Aorta (tissue), 5 donors: ENCODE data around the gene DGKB. TPM values are rescaled to one million over a fixed set of nuclear protein-coding genes. Genes with fewer than 3 reads are reported as not detected.

ENCODE experiments used
- ATAC-seq: fragments of 200-7000 bp; cut with Tn5 transposase; one replicate; pipeline ENCODE4 v1.9.1; 2022; ENCODE audit warnings: moderate library complexity; ENCODE audit not compliant: low FRiP score
- DNase-seq, 2 donors: peaks; one replicate each; pipeline ENCODE4 v3.0.0-alpha.2; 2020
- H3K27ac ChIP-seq, 2 donors: one replicate each; pipeline ENCODE4 v1.5.1; 2013; ENCODE audit warnings: low read length in 2 of 2, mild to moderate bottlenecking in 2 of 2, moderate library complexity in 2 of 2, control low read depth in 1 of 2, inconsistent platforms in 1 of 2, low read depth in 1 of 2
- H3K27me3 ChIP-seq, 2 donors: one replicate each; pipeline ENCODE4 v1.6.1; 2013; ENCODE audit warnings: control low read depth in 1 of 2, low read length in 1 of 2, mild to moderate bottlenecking in 1 of 2, moderate library complexity in 1 of 2; ENCODE audit not compliant: insufficient read depth in 2 of 2, control insufficient read depth in 1 of 2
- H3K36me3 ChIP-seq, 2 donors: one replicate each; pipeline ENCODE4 v1.6.1; 2013; ENCODE audit warnings: control low read depth in 1 of 2, low read length in 1 of 2, mild to moderate bottlenecking in 1 of 2; ENCODE audit not compliant: insufficient read depth in 2 of 2, control insufficient read depth in 1 of 2
- H3K4me1 ChIP-seq, 2 donors: one replicate each; pipeline ENCODE4 v1.6.1; 2013; ENCODE audit warnings: low read length in 2 of 2, control low read depth in 1 of 2, mild to moderate bottlenecking in 1 of 2, moderate library complexity in 1 of 2; ENCODE audit not compliant: insufficient read depth in 2 of 2, control insufficient read depth in 1 of 2
- H3K4me3 ChIP-seq, 2 donors: one replicate each; pipeline ENCODE4 v1.5.1; 2013; ENCODE audit warnings: low read length in 2 of 2, control low read depth in 1 of 2, mild to moderate bottlenecking in 1 of 2
- H3K9me3 ChIP-seq: one replicate; pipeline ENCODE4 v1.6.1; 2013; ENCODE audit warnings: mild to moderate bottlenecking, low read length; ENCODE audit not compliant: control insufficient read depth
- WGBS, 2 donors: extraction: QIAGEN DNeasy Blood & Tissue Kit; methylation state at CpG; one replicate each; pipeline ENCODE4 v1.1.7; 2013; 5-methylcytosine and 5-hydroxymethylcytosine counted together
- intact Hi-C, 2 donors: fragments of 100-400 bp; cut with DNase I; formaldehyde crosslinking; loops; one replicate each; pipeline versions ENCODE4 v1.14.2 to v1.15.0; 2022
- polyA plus RNA-seq, 2 donors: library from polyadenylated mRNA; stranded (reverse); fragments of 200-250 nt; gene quantifications; one replicate each; pipeline ENCODE4 v1.2.3, GENCODE V29; 2013
- total RNA-seq, 2 donors: library from RNA; stranded (reverse); fragmentation: NEBNext Ultra II Directional; extraction: Animal tissue kit (Norgen Biotek cat#: 25700); gene quantifications; one replicate each; pipeline ENCODE4 v1.2.1, GENCODE V29; 2021
- donor health status: healthy with polysubstance abuse.
- donor health status: Bipolar disorder and iron deficiency.
- donor health status: DM: no; HTN: no; CAD: no.
- donor health status: DM: no; HTN: no; CAD: no.
- donor health status: DM: yes; HTN: yes; CAD: no.

Gene DGKB
- total and polyA plus RNA-seq, 4 donors: 0.96 to 1.1 TPM; not detected in 2

DNA sequence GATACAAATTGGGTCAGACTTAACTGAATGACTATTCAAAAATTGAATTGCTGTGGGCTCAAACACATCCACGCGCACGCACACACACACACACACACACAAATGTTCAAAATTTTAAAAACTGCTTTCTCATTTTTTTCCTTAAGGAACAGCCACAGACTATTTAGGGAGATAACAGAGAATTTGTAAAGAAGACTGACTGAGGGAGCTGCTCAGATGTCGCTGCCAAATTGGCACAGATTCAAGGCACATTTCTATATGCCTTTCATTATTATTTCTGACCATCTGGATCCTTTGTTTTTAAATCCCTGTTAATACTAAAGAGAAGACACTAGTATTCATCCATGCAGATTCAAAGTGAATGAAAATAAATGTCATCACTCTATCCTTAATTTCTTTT, 154.8 kb downstream of the DGKB start:
- no peaks in the 10 kb centered on the region for H3K9me3 ChIP-seq
- no peaks in the 10 kb centered on the region for H3K36me3 ChIP-seq
- WGBS, 2 donors: 67 to 78% methylated on average over 4 of the region's 4 CpGs
- no peak overlapping the region for H3K4me3 ChIP-seq
- ATAC-seq (no peak), DNase-seq (no peak)
- intact Hi-C loops: no loop called here
- H3K27me3 ChIP-seq: no peaks in the 10 kb centered on the region
- H3K4me1 ChIP-seq: no peaks in the 10 kb centered on the region
- H3K27ac ChIP-seq: no peak overlapping the region

DNA sequence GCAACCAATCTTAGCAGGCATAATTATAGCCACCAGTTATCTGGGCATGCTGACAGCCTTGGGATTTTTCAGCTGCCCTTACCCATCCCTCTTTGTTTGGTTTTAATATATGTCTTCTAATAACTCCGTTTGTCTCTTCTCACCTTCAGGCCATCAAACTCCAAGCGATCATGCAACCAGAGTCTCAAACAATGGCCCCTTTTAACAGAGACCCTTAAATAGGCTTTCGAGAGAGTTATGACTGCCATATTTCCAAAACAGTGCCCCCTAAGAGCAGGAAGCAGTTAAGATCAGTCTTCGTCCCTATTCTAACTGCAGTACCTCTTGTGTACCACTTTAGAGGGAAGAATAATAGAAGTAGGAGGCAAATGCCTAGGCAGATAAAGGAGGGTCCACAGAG, 157.5 kb downstream of the DGKB start:
- Histone ChIP-seq H3K4me1 (no peaks in the 10 kb centered on the region), H3K27ac (no peak overlapping the region), H3K36me3 (no peaks in the 10 kb centered on the region), H3K4me3 (no peak overlapping the region), H3K9me3 (peaks cover 2% of the 10 kb centered on the region), H3K27me3 (no peaks in the 10 kb centered on the region)
- intact Hi-C loops: no loop called here
- DNase-seq (no peak), ATAC-seq (no peak)
- WGBS, 2 donors: 90 to 93% methylated on average over 4 of the region's 4 CpGs

DNA sequence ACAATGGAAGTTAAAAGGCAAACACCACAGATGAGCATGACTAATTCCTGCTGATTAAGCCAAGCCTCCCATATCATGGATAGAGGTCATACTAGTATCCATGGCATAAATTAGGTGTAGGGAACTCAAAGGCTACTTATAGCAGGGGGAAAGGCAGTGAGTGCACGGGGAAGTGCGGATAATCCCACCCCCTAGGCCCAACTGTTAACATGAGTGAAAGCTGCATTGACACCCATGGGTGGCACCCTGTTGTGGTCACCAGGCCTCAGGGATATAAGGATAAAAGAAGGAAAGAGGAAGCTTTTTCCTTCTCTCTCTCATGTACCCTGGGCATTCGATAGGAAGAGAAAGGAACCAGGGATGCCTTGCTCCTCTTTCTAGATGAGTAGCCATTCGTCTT, 161.9 kb downstream of the DGKB start:
- no peaks in the 10 kb centered on the region for H3K27me3 ChIP-seq
- H3K36me3 ChIP-seq: no peaks in the 10 kb centered on the region
- no peaks in the 10 kb centered on the region for H3K4me1 ChIP-seq
- intact Hi-C loops: no loop called here
- H3K27ac ChIP-seq: no peak overlapping the region
- no peak overlapping the region for H3K4me3 ChIP-seq
- DNase-seq (no peak), ATAC-seq (no peak)
- WGBS, 2 donors: 83 to 90% methylated on average over 4 of the region's 4 CpGs
- H3K9me3 ChIP-seq: peaks cover 2% of the 10 kb centered on the region

DNA sequence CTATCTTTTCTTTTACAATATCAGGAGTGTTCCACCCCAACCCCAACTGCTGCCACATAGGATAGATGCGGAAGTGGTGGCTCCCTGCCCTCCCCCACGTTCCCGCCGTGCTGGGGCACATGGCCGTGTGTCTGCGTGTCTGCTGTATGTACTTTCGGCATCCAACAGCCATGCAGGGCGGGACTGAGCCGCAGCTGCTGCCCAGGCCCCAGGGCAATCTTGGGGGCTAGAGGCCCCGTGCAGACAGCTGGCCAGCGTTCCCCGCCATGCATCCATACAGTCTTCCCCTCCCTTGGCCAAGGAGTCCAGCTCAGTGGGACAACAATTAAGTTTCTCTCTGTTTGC, 162.7 kb downstream of the DGKB start:
- H3K27me3 ChIP-seq: no peaks in the 10 kb centered on the region
- 95 to 98% methylated on average over 12 of the region's 12 CpGs for WGBS, 2 donors
- ATAC-seq: no peak
- no peaks in the 10 kb centered on the region for H3K36me3 ChIP-seq
- H3K9me3 ChIP-seq: peaks cover 2% of the 10 kb centered on the region
- intact Hi-C loops: no loop called here
- no peak overlapping the region for H3K4me3 ChIP-seq
- no peaks in the 10 kb centered on the region for H3K4me1 ChIP-seq
- DNase-seq: no peak
- no peak overlapping the region for H3K27ac ChIP-seq

DNA sequence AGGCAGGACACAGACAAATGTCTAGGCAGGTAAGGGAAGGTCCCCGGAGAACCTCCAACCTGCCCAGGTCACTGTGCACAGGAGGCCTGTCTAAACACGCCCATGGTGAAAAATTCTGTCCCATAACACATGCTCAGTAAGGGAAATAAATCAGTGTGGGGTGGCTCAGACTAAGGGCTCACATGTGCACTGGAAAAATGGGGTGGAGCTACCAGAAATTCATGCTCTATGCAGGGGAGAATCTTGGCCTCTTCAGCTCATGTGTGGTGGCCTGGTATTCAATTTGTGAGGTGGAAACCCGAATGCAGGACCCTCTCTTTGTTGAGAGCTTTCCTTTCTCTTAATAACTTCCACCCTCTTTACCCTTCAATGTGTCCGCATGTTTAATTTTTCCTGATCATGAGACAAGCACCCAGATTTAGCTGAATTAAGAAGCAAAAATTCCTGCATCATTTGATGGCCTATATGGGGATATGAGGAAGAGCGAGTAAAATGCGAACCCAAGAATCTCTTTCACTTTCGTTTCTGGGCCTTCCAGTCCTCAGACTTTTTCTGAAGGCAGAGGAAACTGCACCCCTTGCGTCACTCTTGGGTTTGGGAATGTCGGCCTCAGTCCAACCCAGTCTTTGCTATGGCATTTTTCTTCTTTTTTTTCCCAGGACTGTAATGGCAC, 163.2 kb downstream of the DGKB start:
- no peak for ATAC-seq
- H3K4me3 ChIP-seq: no peak overlapping the region
- H3K4me1 ChIP-seq: no peaks in the 10 kb centered on the region
- peaks cover 2% of the 10 kb centered on the region for H3K9me3 ChIP-seq
- H3K27me3 ChIP-seq: no peaks in the 10 kb centered on the region
- 81 to 87% methylated on average over 9 of the region's 9 CpGs for WGBS, 2 donors
- intact Hi-C loops: no loop called here
- no peak for DNase-seq
- H3K27ac ChIP-seq: no peak overlapping the region
- no peaks in the 10 kb centered on the region for H3K36me3 ChIP-seq

DNA sequence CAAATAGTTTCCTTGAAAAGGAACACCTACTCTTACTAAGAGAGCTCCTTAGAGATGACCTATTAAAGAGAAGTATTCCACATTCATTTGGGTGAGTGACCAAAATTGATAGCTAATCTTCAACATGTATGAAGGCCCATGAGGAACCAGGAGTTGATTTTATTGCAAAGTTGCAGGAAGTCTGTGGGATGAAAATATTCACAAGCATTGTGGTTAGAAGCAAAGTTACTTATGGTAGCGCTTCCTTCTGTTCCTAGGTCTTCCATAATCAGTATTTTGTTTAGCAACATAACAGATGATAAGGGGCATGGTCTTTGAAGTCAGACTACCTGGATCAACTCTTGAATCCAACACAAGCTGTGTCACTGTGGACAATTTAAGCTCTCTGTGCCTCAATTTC, 164.5 kb downstream of the DGKB start:
- Histone ChIP-seq H3K9me3 (peaks cover 2% of the 10 kb centered on the region), H3K4me1 (no peaks in the 10 kb centered on the region), H3K27ac (no peak overlapping the region), H3K27me3 (no peaks in the 10 kb centered on the region), H3K36me3 (no peaks in the 10 kb centered on the region), H3K4me3 (no peak overlapping the region)
- ATAC-seq: no peak
- 0 to 41% methylated on average over 1 of the region's 1 CpG for WGBS, 2 donors
- intact Hi-C loops: no loop called here
- DNase-seq: no peak

DNA sequence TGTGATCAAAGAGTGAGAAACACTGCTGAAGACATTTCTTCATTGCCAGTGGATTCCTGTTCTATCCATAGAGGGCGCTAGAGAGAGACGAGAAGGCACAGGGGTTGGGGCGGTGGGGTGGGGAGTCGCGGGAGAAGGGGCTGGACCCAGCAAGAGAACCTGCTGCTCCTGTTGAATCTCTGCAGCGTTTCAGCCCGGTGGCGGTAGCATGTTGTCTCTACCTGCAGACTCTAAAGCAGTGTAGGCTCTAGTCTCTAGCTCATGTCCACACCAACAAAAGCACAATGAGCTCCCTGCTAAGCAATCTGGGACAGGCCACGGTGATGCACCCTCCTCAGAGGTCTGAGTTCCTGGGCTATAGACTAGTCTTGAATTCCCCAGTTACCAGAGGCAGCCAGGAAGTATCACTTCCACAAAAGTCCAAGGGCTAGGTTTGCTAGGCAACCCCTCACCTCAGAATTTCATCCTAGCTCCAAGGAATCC, 167.7 kb downstream of the DGKB start:
- Histone ChIP-seq H3K27ac (no peak overlapping the region), H3K4me3 (no peak overlapping the region), H3K9me3 (no peaks in the 10 kb centered on the region), H3K27me3 (no peaks in the 10 kb centered on the region), H3K4me1 (no peaks in the 10 kb centered on the region), H3K36me3 (no peaks in the 10 kb centered on the region)
- 27 to 29% methylated on average over 9 of the region's 9 CpGs for WGBS, 2 donors
- DNase-seq (no peak), ATAC-seq (no peak)
- intact Hi-C loops: no loop called here

DNA sequence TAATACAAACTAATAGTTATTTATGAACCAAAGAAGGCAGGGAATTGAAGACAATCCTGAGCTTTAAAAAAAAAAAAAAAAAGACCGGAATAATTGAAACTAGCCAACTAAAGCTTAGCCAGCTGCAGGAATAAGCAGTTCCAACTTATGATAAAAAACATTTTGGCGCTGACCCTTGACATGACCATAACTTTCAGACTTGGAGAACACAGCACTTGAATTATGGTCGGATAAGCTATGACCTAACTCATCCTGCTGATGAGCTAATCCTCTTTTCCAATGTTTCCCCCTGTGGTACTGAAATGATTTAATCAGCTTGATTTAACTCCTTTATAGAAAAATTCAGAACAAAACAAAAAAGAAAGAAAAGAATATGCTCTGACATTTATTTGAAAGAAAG, 181.8 kb downstream of the DGKB start:
- no peak for DNase-seq
- Histone ChIP-seq H3K27me3 (no peaks in the 10 kb centered on the region), H3K27ac (no peak overlapping the region), H3K4me1 (no peaks in the 10 kb centered on the region), H3K4me3 (no peak overlapping the region), H3K36me3 (no peaks in the 10 kb centered on the region), H3K9me3 (no peaks in the 10 kb centered on the region)
- peak; percentile 59 for ATAC-seq
- intact Hi-C loops: no loop called here
- 12 to 18% methylated on average over 3 of the region's 3 CpGs for WGBS, 2 donors

DNA sequence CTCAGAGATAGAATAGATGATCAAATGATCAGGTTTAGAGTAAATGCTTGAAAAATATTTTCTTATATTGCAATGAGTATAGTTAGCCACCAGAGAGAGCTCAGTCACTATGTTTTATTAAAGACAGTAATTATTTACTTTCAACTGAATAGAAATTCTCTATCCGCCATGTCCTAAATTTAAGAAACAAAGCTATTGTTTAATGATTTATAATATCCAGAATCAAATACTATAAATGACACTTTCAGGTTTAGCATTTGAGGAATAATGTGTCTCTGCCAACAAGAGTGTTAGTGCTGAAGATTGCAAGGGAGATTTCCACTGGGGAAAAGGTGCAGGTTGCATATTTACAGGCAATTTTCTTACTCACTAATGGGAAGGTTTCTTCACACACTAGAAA, 184.7 kb downstream of the DGKB start:
- intact Hi-C loops: loop anchor here (5.0 to 10.0 kb wide), 2 partner anchors 297 to 299 kb away; no protein-coding TSS in a partner anchor

More for the DNA sequence above, 184.7 kb downstream of the DGKB start:
- H3K9me3 ChIP-seq: no peaks in the 10 kb centered on the region
- H3K27ac ChIP-seq: no peak overlapping the region
- H3K27me3 ChIP-seq: no peaks in the 10 kb centered on the region
- WGBS, 2 donors: 11 to 17% methylated on average over 1 of the region's 1 CpG
- DNase-seq: no peak
- no peak overlapping the region for H3K4me3 ChIP-seq
- H3K36me3 ChIP-seq: no peaks in the 10 kb centered on the region
- ATAC-seq: no peak
- no peaks in the 10 kb centered on the region for H3K4me1 ChIP-seq
